Measurements from ENCODE around the gene AMPD1.

The AMPD1 gene

DNA sequence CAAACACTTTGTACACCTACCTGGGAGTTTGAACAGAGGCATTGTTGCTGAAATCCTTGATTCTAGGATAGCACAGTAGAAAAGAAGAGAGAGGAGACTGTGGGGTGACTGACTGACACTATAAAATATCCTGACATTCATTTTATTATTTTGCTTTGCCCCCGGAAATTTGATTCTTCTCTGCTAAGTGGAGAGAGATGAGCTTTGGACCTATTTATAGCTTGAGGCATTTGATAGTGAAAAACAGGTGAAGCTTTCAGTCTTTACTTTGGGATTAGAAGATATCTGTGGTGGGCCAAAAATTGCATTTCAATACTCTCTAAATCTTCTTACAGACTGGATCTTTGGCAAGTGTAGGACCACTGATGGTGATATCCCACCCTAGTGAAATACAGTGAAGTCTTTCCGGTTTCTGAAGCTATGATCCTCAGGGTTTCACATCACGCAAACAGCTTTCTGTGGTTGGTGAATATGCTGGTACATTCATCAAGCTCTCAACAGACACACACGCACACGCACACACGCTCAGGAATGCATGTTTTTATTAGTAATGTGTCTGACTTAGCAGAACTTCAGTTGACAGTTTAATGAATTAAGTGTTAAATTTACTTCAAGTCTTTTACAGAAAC is at the start of gene AMPD1:
Gene AMPD1, minus strand, starts transcription at position 117 of the 629 bp plus-strand sequence. Its CDS starts 75 bp downstream, at position 42.
- no peak for DNase-seq (ENCODE audit: low read depth in 2 of 2)

DNA sequence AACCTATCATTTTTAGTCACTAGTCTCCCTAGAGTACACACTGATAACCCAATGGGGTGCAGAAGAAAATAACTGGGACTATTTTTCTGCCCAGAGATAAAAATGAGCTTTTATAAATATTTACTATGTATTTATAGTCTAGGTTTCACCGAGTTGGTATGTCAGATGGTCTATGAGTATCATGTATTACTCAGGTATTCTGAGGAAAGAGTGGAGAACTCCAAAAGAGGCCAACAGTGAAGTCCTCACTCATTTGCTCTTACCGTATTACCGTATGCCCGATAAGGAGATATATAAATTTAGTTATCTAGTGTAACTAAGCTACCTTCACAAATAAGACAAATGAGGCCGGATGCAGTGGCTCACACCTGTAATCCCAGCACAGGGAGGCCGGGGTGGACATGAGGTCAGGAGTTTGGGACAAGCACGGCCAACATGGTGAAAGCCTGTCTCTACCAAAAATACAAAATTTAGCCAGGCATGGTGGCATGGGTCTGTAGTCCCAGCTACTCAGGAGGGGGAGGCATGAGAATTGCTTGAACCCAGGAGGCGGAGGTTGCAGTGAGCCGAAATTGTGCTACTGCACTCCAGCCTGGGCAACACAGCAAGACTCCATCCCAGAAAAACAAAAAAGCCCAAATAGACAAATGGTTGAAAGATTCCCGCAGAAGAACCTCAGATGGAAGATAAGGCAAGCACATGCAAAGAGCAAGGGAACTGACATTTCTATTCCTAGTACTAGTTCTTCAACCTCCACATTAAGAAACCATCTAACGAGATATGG is 46.8 kb upstream of the AMPD1 start:
- DNase-seq (ENCODE audit: low read depth in 2 of 2) = no peak

DNA sequence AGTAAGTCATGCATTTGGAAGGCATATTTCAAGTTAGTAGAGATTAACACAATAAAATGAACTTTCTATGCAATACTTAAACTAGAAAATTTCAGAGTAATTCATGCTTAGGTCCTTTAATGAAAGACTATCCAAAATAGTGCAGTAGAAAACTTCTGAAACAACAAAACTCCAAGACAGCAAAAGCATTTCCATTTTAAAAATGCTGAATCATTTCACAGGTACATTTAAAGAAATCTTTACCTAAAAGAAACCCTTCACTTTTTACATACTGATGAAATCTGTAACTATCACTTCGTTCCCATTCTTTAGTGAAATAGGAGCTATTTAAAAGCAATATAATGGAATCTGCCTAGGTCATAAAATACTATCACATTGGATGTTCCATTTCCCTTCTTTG is 45.0 kb upstream of the AMPD1 start:
- DNase-seq (ENCODE audit: low read depth in 2 of 2) = no peak

DNA sequence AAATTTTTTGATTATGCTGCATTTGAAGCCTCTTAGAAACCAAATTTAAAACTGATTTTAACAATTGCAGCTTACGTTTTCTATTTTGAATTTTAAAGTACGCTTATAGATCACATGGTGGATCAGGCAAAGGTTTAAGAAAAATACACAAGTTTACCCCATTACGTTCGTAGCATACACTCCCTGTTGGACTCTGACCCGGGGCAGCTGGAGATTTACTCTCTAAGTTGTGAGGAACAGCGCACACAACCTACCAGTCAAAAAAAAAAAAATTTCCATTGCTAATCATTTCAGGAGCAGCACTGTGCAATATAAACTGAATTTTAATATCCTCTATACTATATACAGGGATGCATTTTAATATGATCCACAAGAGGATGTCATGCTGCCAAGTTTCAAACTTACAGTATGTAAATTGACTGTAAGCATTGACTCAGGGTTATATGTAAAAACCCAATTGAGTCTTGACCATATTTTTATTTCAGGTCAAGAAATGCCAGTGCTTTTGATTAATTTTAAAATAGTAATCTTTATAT is 42.0 kb upstream of the AMPD1 start:
- DNase-seq (ENCODE audit: low read depth in 2 of 2) = no peak

DNA sequence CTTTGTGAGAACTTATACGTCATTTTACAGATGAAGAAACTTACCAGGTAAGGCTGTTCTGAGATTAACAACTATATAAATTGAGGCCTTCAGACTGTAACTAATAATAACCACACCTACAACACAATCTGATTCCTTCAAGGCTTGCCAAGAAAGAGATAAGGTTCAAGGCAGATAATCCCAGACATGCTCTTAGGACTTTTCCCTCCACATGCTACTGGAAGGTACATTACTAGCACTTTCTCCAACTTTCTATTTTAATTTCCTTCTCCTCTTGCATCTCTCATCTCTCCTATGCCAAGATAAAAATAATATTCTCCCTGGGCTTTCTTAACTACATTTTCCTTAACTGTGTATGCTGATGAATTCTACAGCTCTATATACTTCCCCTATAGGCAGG is 40.1 kb upstream of the AMPD1 start:
- no peak for DNase-seq (ENCODE audit: low read depth in 2 of 2)

DNA sequence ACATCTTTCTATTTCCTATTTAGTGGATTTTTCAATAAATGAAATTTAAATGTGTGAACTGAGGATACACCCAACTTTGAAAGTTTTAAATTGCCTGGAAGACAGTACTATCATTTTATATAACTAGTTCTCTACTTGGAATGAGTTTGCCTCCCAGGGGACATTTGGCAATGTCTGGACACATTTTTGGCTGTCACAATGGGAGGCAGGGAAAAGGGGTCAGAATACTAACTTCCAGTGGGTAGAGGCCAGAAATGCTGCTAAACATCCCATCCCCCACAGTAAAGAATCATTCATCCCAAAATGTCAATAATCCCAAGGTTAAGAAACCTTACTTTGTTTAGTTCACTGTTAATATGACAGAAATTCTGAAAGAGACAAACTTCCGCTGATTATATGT is 34.4 kb upstream of the AMPD1 start:
- no peak for DNase-seq (ENCODE audit: low read depth in 2 of 2)

DNA sequence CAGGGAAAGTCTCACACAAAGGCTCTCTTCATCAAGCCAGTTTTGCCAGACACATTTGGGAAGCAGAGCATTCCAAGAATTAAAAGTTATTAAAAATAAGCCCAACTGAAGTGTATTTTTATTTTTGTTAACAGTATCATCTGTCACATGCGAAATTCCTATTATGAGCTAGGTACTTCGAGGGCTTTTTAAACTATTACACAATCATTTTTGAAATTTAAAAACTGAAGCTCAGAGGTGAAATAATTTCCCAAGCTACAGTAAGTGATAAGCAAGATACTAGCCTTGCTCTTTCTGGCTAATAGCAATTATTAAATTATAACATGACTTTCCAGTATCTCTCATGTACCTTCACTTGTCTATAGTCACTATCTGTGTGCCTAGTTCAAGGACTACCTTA is 33.2 kb upstream of the AMPD1 start:
- no peak for DNase-seq (ENCODE audit: low read depth in 2 of 2)

DNA sequence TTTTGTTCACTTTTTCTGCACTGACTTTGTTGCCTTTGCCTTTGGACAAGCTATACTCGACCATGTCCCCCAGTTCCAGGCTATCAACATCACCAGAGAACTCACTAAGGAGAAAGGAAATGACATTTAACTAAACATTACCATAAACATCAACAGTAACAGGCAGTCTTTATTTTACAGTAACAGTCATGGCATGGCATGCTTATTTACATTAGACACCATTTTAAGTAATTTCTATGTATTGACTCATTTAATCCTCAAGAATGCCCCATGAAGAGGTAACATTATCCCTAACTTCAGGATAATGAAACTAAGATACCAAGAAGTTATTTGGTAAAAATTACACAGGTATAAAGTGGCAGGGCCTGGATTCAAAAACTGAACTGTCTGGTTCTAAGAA is 29.9 kb upstream of the AMPD1 start:
- DNase-seq (ENCODE audit: low read depth in 2 of 2) = no peak

DNA sequence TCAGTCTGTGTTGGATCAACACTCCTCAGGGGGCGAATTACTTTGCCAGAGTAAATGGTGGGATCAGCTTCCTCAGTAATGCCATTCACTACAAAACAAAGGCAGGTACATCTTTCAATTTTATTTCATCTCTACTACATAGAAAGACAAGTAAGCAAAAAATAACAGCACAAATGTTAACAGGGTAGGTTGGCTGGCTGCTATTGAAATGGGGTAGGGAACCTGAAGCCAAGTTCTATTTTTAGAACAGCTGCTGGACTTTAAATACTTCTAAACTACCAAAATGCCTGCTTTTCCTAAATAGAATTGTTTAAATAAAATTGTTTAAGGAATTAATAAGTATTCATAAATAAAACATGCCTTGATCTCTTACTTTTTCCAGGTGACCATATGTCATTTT is 28.6 kb upstream of the AMPD1 start:
- no peak for DNase-seq (ENCODE audit: low read depth in 2 of 2)

DNA sequence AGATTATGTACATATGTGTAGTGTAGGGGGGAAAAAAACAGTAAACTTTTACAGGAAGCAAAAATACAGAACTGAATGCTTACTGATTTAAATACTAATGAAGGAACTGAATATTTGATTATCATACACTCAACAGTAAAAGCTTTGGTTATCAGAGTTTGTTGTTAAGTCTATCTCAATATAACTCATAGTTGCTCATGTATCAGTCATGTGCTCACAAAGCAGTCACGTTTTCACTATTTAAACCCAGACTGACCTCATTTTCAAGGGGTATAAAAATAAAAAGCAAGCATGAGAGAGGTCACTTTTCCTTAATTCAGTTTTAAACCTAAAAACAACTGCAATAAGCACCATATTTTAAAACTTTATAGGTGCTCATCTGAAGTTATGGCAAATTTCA is 28.1 kb upstream of the AMPD1 start:
- no peak for DNase-seq (ENCODE audit: low read depth in 2 of 2)

DNA sequence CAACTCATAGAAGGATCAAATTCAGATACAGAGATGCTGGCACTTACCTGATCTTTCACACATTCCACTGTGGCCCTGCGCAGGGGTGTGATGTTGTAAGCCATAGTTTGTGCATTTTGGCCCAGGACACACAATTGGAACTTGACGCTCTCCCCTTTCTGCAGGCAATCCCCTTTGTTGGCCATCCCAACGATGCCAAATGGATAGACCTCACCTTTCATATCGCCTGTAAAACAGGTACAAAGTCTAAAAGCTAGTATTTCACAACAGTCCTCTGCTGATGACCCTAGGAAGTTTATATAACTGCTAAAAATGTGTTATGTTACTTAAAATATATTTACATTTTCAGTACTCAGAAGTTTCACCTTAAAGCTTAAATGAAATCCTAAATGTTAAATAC is 25.1 kb upstream of the AMPD1 start:
- DNase-seq (ENCODE audit: low read depth in 2 of 2) = no peak

DNA sequence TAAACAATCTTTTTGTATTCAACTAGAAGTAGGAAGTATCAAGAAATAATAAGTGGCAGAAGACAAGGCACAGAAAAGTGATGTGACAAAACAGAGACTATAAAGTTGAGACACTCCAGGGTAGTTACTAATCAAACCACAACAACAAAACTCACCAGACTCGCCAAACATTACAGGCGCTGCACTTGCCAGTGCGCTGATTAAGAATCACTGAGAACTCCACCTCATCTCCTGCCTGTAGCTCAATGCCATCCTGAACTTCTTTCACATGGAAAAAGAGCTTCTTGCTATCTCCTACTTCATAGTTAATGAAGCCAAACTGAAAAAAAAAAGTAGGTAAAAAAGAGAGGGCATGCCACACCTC is 24.1 kb upstream of the AMPD1 start:
- no peak for DNase-seq (ENCODE audit: low read depth in 2 of 2)

DNA sequence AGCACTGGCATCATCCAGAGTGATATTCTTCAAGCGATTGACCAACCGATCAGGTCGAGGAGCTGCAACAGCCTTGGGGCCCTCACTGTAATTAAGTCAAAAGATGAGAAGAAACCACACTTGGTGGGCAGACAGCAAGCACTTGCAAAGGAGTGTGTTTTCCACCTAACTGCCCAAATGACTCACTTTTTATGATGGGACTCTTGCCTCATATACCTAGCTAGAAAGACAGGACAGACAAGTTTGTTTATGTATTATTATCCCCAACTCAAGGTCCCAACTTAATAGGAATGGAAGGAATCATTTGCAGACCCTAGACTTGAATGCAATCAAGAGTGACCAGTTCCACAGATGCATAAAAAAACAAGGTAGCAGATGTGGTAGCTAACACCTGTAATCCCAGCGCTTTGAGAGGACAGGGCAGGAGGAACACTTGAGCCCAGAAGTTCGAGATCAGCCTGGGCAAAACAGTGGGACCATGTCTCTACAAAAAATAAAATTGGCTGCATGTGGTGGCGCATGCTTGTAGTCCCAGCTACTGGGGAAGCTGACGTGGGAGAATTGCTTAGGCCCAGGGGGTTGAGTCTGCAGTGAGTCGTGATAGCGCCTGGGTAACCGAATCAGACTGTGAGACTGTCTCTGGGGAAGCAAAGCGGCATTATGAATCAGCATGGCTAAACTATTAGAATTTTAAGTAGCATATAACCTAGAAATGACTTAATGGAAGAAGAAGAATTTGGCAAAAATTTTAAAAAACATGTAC is 23.5 kb upstream of the AMPD1 start:
- DNase-seq (ENCODE audit: low read depth in 2 of 2) = no peak

DNA sequence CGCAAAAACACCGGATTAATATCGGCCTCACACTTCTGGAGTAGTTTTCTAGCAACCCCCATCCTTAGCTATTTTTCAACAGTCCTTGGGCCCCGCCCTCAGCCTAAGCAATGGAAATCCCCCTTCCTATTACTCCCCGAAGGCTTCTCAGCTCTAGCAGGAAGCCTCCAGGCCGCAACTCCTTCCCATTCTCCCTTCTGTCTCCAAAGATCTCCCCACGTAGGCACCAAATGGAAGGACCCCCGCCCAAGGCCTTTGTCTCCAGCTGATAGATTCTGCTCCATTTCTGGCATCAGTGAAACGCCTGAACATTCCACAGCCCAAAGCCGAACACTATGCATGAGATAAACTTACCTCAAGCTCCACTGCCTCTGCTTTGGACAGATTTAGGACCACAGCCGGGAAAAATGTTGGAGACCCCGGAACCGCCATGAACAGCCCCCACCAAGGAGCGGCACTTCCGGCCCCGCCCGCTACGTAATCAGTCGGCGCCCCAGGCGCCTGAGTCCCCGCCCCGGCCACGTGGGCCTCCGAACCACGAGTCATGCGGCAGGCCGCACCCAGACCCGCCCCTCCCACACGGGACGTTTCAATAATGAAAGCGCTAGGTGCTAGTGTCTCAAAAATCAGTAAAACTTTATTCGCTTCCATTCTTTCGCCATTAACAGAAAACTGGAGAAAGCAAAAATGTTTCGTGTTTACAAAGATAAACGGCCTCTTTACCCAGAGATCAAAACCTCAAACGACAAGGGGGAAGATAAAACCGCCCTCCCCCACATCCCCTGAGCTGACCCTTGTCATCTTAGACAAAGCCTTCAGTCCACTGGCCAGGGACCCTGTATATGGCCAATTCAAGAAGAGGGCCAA is 21.2 kb upstream of the AMPD1 start, which contains the start of gene NRAS:
Gene NRAS, minus strand, starts transcription at position 468 of the 867 bp plus-strand sequence. CDS start 611 bp downstream, outside the sequence.
- peak; percentile 93 to 94 for DNase-seq (ENCODE audit: low read depth in 2 of 2)

DNA sequence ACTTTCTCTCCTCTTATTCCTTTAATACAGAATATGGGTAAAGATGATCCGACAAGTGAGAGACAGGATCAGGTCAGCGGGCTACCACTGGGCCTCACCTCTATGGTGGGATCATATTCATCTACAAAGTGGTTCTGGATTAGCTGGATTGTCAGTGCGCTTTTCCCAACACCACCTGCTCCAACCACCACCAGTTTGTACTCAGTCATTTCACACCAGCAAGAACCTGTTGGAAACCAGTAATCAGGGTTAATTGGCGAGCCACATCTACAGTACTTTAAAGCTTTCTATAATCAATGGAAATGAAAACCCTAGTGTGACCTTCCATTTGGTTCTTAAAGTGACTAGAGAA is 20.6 kb upstream of the AMPD1 start:
- no peak for DNase-seq (ENCODE audit: low read depth in 2 of 2)

DNA sequence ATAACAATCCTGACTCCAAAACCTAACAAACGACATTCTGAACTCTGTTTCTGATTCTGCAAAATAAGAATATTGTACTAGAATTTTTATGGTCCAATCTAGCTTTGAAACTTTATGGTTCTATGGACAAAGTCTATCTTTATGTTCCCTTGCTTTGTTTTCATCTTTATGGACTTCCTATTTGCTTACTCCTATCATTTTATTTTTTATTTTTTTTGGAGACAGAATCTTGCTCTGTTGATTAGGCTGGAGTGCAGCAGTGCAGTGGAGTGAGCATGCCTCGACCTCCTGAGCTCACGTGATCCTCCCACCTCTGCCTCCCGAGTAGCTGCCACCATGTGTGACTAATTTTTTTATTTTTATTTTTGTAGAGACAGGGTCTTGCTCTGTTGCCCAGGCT is 17.6 kb upstream of the AMPD1 start:
- DNase-seq (ENCODE audit: low read depth in 2 of 2) = no peak

DNA sequence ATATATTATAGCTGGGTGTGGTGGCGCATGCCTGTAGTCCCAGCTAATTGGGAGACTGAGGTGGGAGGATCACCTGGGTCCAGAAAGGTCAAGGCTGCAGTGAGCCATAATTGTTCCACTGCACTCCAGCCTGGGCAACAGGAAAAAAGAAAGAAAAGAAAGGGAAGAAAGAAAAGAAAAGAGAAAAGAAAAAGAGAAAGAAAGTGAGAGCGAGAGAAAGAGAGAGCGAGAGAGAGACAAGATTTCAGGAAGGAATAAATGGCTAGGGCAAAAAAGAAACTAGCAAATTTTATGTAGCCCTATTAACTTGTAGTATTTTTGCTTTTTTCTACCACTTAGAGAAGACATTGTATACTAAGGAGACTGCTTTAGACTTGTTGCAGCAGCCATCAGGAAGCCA is 15.0 kb upstream of the AMPD1 start:
- no peak for DNase-seq (ENCODE audit: low read depth in 2 of 2)

DNA sequence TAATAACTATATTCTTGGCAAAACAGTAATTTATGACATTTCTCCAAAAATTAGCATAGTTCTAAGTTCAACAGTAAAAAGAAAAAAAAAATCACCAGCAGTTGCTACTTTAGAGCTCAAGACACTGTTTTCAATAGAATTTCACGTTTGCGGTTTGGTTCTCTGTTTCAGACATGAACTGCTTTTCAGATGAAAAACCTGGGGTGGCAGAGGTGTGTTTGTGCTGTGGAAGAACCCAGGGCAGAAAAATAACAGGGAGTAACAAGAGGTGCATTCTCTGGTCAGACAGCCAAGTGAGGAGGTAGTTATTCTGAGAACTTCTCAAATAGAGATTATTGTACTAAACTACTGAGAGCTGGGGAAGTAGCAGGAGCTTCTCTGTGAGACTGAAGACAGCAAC is 12.3 kb upstream of the AMPD1 start:
- no peak for DNase-seq (ENCODE audit: low read depth in 2 of 2)

DNA sequence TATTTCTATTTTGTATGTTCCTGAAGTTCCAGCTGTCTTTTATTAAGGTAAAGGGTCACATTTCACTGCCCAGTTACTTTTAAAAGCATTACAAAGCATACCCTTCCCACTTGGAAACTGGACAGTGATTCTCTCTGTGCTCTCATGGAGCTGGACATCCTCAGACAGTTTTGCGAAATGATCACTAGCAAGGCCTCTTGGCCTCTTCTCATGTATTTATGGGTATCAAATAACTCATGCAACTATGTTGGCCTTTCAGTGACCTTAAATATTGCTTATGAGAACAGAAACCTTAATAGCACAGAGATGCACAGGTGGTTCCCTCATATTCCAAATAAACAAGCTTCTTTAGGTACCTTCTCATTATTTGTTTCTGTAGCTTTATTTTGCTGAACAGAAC is 7.9 kb upstream of the AMPD1 start:
- DNase-seq (ENCODE audit: low read depth in 2 of 2) = no peak

DNA sequence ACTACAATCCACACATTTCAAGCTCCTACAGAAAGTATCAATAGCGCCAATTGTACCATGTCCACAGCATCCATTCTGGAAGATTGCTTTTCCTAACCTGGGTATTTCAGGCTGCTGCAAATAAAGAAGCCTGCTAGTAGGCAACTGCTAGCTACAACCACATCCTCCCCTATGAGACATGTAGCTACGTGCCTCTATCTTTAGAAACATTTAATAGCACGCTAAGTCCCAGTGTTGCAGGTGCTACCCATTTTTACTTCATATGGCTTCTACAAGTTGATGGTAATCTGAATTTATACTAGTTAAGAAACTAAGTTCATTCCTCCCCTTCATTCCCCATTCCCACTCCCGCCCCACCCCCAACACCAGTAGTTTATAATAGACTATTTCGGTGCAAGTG is 7.4 kb upstream of the AMPD1 start:
- no peak for DNase-seq (ENCODE audit: low read depth in 2 of 2)

DNA sequence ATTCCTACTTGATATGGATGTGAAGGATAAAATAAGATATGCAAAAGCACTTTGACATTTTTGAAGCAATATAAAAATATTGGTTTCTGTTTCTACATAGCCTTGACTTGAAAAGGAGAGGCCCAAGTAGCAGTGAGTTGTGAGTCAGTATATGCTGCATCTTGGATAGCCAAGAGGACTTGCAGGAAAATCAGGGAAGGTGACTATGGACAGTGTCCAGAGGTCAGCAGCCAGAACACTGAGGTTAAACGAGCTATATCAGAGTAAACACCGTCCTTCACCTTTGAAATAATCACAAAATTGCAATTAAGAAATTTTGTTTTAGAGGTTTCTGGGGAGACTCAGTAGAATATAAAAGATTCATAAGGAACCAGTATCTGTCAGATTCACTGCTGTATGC is 6.6 kb upstream of the AMPD1 start:
- no peak for DNase-seq (ENCODE audit: low read depth in 2 of 2)

Data from stimulated activated CD8-positive, alpha-beta memory T cell treated with anti-CD3 and anti-CD28 coated beads, Interleukin-2, amount 100 ng/mL, for 1 hour (primary cell).